ENCODE results near the gene GSDMA. TPM values are rescaled to one million over a fixed set of nuclear protein-coding genes. Genes with fewer than 3 reads are reported as not detected.
A peak's percentile ranks its signal among the peaks of the same experiment; 100 is the strongest.

GSDMA gene
- total and polyA plus RNA-seq, 2 experiments from 2014 or later: 0.08 TPM; not detected in 1

DNA sequence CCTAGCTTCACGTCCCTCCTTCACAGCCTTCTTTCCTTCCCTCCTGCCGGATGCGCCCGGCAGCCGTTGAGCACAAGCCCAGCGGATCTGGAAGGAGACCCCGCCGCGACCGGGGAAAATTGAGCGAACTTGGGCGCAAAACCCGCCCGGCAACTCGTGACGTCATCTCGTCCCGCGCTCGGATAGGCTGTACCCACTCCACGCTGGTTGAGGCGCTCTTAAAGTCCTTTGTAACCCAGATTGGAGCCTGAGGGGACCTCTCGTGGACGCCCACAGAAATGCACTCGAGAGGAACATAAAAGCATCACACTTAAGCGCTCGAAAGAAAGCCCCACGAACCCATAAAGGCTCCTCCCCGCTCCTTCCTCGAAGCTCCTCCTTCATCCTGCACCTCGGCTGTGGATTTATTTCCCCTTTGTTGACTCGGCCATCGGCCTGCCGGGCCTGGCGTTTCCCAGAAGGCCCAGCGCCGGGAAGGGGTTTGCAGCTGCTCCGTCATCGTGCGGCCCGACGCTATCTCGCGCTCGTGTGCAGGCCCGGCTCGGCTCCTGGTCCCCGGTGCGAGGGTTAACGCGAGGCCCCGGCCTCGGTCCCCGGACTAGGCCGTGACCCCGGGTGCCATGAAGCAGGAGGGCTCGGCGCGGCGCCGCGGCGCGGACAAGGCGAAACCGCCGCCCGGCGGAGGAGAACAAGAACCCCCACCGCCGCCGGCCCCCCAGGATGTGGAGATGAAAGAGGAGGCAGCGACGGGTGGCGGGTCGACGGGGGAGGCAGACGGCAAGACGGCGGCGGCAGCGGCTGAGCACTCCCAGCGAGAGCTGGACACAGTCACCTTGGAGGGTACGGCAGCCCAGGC lies 17.8 kb downstream of the GSDMA start, which contains the start of gene PSMD3:
TSS of gene PSMD3 (plus strand) at position 457 of the 856 bp plus-strand sequence. CDS start at position 621, 164 bp downstream.
- no peak for TF ChIP-seq EZH2phosphoT487 (IDR thresholded peaks at IDR 0.05; ENCODE audit: low read depth, severe bottlenecking, unreplicated experiment)
- no peak for TF ChIP-seq EZH2 (IDR thresholded peaks at IDR 0.05; ENCODE audit: borderline replicate concordance)
- TF ChIP-seq, protein P1, sequence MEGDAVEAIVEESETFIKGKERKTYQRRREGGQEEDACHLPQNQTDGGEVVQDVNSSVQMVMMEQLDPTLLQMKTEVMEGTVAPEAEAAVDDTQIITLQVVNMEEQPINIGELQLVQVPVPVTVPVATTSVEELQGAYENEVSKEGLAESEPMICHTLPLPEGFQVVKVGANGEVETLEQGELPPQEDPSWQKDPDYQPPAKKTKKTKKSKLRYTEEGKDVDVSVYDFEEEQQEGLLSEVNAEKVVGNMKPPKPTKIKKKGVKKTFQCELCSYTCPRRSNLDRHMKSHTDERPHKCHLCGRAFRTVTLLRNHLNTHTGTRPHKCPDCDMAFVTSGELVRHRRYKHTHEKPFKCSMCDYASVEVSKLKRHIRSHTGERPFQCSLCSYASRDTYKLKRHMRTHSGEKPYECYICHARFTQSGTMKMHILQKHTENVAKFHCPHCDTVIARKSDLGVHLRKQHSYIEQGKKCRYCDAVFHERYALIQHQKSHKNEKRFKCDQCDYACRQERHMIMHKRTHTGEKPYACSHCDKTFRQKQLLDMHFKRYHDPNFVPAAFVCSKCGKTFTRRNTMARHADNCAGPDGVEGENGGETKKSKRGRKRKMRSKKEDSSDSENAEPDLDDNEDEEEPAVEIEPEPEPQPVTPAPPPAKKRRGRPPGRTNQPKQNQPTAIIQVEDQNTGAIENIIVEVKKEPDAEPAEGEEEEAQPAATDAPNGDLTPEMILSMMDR (IDR thresholded peaks at IDR 0.05; ENCODE audit: poor library complexity): peak; percentile 84
- H2AFZ ChIP-seq: peak within 1 kb of the TSS; percentile 61
- H3K79me2 ChIP-seq: peaks cover 29% of the 10 kb centered on the region
- no peaks in the 10 kb centered on the region for H3K9me2 ChIP-seq (replicated peaks; ENCODE audit: insufficient read depth)
- H3K4me3 ChIP-seq: peak within 1 kb of the TSS; percentile 50
- no peaks in the 10 kb centered on the region for H3K9me3 ChIP-seq (ENCODE audit: low read depth)
- H3K4me1 ChIP-seq (ENCODE audit: insufficient read depth): peaks cover 12% of the 10 kb centered on the region
- H3K36me3 ChIP-seq (replicated peaks; ENCODE audit: insufficient read depth, low read depth): no peaks in the 10 kb centered on the region
- peak within 1 kb of the TSS; percentile 91 for H3K27ac ChIP-seq
- H3K4me2 ChIP-seq: peak within 1 kb of the TSS; percentile 95
- H3K27me3 ChIP-seq: no peaks in the 10 kb centered on the region
- H4K20me1 ChIP-seq (ENCODE audit: insufficient read depth, poor library complexity, severe bottlenecking): peaks cover 16% of the 10 kb centered on the region
- peak; percentile 99 for DNase-seq (ENCODE audit: low spot score)
- under 1% methylated on average over 83 of the region's 84 CpGs for WGBS (ENCODE audit: low lambda C conversion rate, missing lambda C conversion rate)

DNA sequence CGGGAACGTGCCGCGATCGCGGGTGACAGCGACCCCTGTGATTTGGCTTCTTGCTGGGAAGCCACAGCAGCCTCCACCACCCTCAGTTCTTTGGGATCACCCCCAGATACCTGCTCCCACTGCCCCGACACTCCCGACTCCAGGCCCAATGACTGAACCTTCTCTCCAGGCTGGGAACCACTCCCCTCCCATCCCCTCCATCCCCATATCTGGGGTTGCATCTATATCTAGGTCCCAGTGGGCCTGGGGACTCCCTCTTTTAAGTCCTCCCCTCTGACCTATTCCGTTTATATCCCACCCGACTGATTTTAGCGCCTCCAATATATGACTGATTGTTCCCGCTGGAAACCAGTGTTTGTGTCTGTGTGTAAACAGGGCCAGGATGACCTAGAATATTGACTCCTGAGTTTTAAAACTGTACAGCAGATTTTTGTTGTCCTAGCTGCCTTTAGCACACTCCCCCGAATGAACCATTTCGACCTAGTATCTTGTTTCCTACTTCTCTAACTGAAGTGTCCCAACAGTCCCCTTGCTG lies 18.5 kb downstream of the GSDMA start:
- Histone ChIP-seq H3K36me3 (replicated peaks; ENCODE audit: insufficient read depth, low read depth) (no peaks in the 10 kb centered on the region), H2AFZ (peak overlapping the region; percentile 10), H3K9me3 (ENCODE audit: low read depth) (no peaks in the 10 kb centered on the region)

GRCh38 chr17:39981766-39982375 lies 19.1 kb downstream of the GSDMA start:
- H3K36me3 ChIP-seq (replicated peaks; ENCODE audit: insufficient read depth, low read depth): no peaks in the 10 kb centered on the region
- no peaks in the 10 kb centered on the region for H3K9me2 ChIP-seq (replicated peaks; ENCODE audit: insufficient read depth)
- peak overlapping the region; percentile 50 for H3K4me3 ChIP-seq
- WGBS (ENCODE audit: low lambda C conversion rate, missing lambda C conversion rate): 37% methylated on average over 7 of the region's 7 CpGs
- peaks cover 16% of the 10 kb centered on the region for H4K20me1 ChIP-seq (ENCODE audit: insufficient read depth, poor library complexity, severe bottlenecking)
- DNase-seq (ENCODE audit: low spot score): no peak
- TF ChIP-seq EZH2 (IDR thresholded peaks at IDR 0.05; ENCODE audit: borderline replicate concordance) (no peak), EZH2phosphoT487 (IDR thresholded peaks at IDR 0.05; ENCODE audit: low read depth, severe bottlenecking, unreplicated experiment) (no peak)
- TF ChIP-seq, protein P1 (IDR thresholded peaks at IDR 0.05; ENCODE audit: poor library complexity): no peak
- H3K27ac ChIP-seq: peak overlapping the region; percentile 91
- no peaks in the 10 kb centered on the region for H3K27me3 ChIP-seq
- no peaks in the 10 kb centered on the region for H3K9me3 ChIP-seq (ENCODE audit: low read depth)
- peaks cover 12% of the 10 kb centered on the region for H3K4me1 ChIP-seq (ENCODE audit: insufficient read depth)
- H3K4me2 ChIP-seq: peak overlapping the region; percentile 95
- peaks cover 29% of the 10 kb centered on the region for H3K79me2 ChIP-seq
- no peak overlapping the region for H2AFZ ChIP-seq

More for the DNA sequence above, 18.5 kb downstream of the GSDMA start:
- peak overlapping the region; percentile 95 for H3K4me2 ChIP-seq
- H4K20me1 ChIP-seq (ENCODE audit: insufficient read depth, poor library complexity, severe bottlenecking): peaks cover 16% of the 10 kb centered on the region
- H3K79me2 ChIP-seq: peaks cover 29% of the 10 kb centered on the region
- 3% methylated on average over 15 of the region's 15 CpGs for WGBS (ENCODE audit: low lambda C conversion rate, missing lambda C conversion rate)
- no peaks in the 10 kb centered on the region for H3K27me3 ChIP-seq
- H3K4me1 ChIP-seq (ENCODE audit: insufficient read depth): peaks cover 12% of the 10 kb centered on the region
- peak; percentile 43 for DNase-seq (ENCODE audit: low spot score)
- peak overlapping the region; percentile 91 for H3K27ac ChIP-seq
- peak overlapping the region; percentile 50 for H3K4me3 ChIP-seq
- TF ChIP-seq, protein P1 (IDR thresholded peaks at IDR 0.05; ENCODE audit: poor library complexity): no peak
- TF ChIP-seq EZH2phosphoT487 (IDR thresholded peaks at IDR 0.05; ENCODE audit: low read depth, severe bottlenecking, unreplicated experiment) (no peak), EZH2 (IDR thresholded peaks at IDR 0.05; ENCODE audit: borderline replicate concordance) (no peak)
- no peaks in the 10 kb centered on the region for H3K9me2 ChIP-seq (replicated peaks; ENCODE audit: insufficient read depth)
